IPS-18c (cell line): ENCODE data around the gene INHBA.

ENCODE experiments used
- H3K4me3 ChIP-seq: 2 replicates; pipeline ENCODE4 v1.7.0; 2013; ENCODE audit warnings: low read depth, mild to moderate bottlenecking, low read length, moderate library complexity; ENCODE audit not compliant: insufficient read depth
- H3K9me3 ChIP-seq: one replicate; pipeline ENCODE4 v1.6.1; 2013; ENCODE audit warnings: mild to moderate bottlenecking, low read length, moderate library complexity; ENCODE audit not compliant: control insufficient read depth, insufficient read depth

INHBA gene

GRCh38 chr7:41648501-41648900, 54.4 kb downstream of the INHBA start:
- Histone ChIP-seq H3K4me3 (no peak overlapping the region), H3K9me3 (no peaks in the 10 kb centered on the region)

GRCh38 chr7:41643616-41644015, 59.3 kb downstream of the INHBA start:
- no peaks in the 10 kb centered on the region for H3K9me3 ChIP-seq
- no peak overlapping the region for H3K4me3 ChIP-seq

GRCh38 chr7:41641665-41642014, 61.2 kb downstream of the INHBA start:
- Histone ChIP-seq H3K4me3 (no peak overlapping the region), H3K9me3 (no peaks in the 10 kb centered on the region)

GRCh38 chr7:41641011-41641664, 61.8 kb downstream of the INHBA start:
- Histone ChIP-seq H3K9me3 (no peaks in the 10 kb centered on the region), H3K4me3 (no peak overlapping the region)

GRCh38 chr7:41640487-41640886, 62.4 kb downstream of the INHBA start:
- H3K9me3 ChIP-seq: no peaks in the 10 kb centered on the region
- no peak overlapping the region for H3K4me3 ChIP-seq

- Histone ChIP-seq H3K9me3 (no peaks in the 10 kb centered on the region), H3K4me3 (no peak overlapping the region)
Observed at GRCh38 chr7:41637049-41637448, 65.8 kb downstream of the INHBA start.
